ENCODE measurements around the gene FMN2. TPM values are rescaled to one million over a fixed set of nuclear protein-coding genes. Genes with fewer than 3 reads are reported as not detected.

FMN2 gene
- total RNA-seq, 4 donors from 2014 or later: 0.54 to 5.1 (median 1.2) TPM

DNA sequence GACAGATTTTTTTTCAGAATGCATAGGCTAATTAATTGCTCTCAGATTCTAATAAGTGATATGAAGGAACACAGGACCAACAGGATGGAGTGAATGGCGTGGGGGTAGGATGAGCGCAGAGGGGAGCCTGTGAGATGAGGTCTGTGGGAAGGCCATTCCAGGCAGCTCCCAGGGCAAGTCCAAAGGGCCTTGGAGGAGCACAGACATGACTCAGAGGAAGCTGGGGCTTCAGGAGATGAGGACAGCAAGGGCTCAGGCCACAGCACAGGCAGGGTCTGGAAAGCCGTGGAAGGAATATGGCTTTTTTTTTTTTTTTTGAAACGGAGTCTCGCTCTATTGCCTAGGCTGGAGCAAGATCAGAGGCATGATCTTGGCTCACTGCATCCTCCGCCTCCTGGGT lies 35.1 kb downstream of the FMN2 start:
- Histone ChIP-seq H3K4me3 (no peak overlapping the region), H3K36me3 (no peaks in the 10 kb centered on the region), H3K27me3 (no peaks in the 10 kb centered on the region), H3K9me3 (no peaks in the 10 kb centered on the region), H3K27ac (no peak overlapping the region), H3K4me1 (no peaks in the 10 kb centered on the region)
- no peak for DNase-seq
- TF ChIP-seq POLR2A (IDR thresholded peaks at IDR 0.05): no peak
- TF ChIP-seq, protein P1, sequence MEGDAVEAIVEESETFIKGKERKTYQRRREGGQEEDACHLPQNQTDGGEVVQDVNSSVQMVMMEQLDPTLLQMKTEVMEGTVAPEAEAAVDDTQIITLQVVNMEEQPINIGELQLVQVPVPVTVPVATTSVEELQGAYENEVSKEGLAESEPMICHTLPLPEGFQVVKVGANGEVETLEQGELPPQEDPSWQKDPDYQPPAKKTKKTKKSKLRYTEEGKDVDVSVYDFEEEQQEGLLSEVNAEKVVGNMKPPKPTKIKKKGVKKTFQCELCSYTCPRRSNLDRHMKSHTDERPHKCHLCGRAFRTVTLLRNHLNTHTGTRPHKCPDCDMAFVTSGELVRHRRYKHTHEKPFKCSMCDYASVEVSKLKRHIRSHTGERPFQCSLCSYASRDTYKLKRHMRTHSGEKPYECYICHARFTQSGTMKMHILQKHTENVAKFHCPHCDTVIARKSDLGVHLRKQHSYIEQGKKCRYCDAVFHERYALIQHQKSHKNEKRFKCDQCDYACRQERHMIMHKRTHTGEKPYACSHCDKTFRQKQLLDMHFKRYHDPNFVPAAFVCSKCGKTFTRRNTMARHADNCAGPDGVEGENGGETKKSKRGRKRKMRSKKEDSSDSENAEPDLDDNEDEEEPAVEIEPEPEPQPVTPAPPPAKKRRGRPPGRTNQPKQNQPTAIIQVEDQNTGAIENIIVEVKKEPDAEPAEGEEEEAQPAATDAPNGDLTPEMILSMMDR (IDR thresholded peaks at IDR 0.05): no peak

DNA sequence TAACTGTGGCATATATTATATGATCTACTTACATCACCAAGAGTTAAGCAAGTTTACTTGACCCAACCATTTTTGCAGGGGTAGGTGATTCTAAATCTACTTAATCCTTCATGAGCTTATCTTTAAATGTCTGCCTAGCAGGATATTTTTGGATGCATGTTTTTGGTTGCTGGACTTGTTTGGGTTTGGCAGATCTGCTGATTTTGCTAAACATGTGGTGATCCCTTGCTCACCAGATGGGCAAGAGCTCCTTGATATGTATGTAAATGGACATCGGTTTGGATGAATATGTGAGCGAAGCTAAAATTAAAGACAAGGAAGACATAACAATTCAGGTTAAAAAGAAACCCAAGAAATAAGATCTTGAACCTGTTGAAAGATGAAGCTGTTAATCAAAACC lies 36.7 kb downstream of the FMN2 start:
- Histone ChIP-seq H3K9me3 (no peaks in the 10 kb centered on the region), H3K36me3 (no peaks in the 10 kb centered on the region), H3K27ac (no peak overlapping the region), H3K27me3 (no peaks in the 10 kb centered on the region), H3K4me3 (no peak overlapping the region), H3K4me1 (no peaks in the 10 kb centered on the region)
- no peak for TF ChIP-seq POLR2A (IDR thresholded peaks at IDR 0.05)
- TF ChIP-seq, protein P1 (IDR thresholded peaks at IDR 0.05): no peak
- DNase-seq: no peak

DNA sequence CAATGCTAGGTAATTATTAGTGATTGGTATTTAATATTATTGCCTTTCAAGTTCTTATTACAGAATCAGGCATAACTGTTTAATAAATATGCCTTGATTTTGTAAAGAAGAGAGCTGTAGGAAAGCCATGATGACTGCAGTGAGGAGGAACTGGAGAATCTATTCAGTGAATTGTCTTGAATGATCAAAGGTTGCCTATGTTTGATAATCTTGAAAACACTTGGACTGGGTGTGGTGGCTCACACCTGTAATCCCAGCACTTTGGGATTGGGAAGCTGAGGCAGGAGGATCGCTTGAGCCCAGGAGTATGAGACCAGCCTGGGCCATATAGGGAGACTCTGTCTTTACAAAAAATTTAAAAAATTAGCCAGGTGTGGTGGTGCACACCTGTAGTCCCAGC lies 42.4 kb downstream of the FMN2 start:
- H3K4me1 ChIP-seq: no peaks in the 10 kb centered on the region
- H3K27ac ChIP-seq: no peak overlapping the region
- no peaks in the 10 kb centered on the region for H3K27me3 ChIP-seq
- H3K4me3 ChIP-seq: no peak overlapping the region
- no peaks in the 10 kb centered on the region for H3K9me3 ChIP-seq
- H3K36me3 ChIP-seq: no peaks in the 10 kb centered on the region
- TF ChIP-seq, protein P1 (IDR thresholded peaks at IDR 0.05): no peak
- no peak for TF ChIP-seq POLR2A (IDR thresholded peaks at IDR 0.05)
- DNase-seq: no peak

DNA sequence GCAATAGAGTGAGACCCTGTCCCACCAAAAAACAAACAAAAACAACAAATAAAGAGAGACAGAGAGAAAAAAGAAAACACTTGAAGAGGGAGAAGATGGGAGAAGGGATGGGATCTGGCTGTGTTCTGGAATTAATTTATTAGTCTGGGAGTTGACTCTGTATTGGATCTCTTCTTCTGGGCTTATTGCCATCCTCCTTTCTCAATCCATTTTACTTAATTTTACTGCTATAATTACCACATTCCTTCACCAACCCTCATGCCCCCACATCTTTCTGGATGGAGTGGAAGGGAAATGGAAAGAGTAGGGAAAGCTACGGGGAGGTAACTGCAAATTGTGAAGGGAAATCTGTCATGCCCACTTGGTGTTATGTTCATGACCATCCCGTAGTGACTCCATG lies 42.9 kb downstream of the FMN2 start:
- Histone ChIP-seq H3K4me1 (no peaks in the 10 kb centered on the region), H3K4me3 (no peak overlapping the region), H3K27ac (no peak overlapping the region), H3K36me3 (no peaks in the 10 kb centered on the region), H3K9me3 (no peaks in the 10 kb centered on the region), H3K27me3 (no peaks in the 10 kb centered on the region)
- no peak for TF ChIP-seq POLR2A (IDR thresholded peaks at IDR 0.05)
- TF ChIP-seq, protein P1 (IDR thresholded peaks at IDR 0.05): no peak
- no peak for DNase-seq

DNA sequence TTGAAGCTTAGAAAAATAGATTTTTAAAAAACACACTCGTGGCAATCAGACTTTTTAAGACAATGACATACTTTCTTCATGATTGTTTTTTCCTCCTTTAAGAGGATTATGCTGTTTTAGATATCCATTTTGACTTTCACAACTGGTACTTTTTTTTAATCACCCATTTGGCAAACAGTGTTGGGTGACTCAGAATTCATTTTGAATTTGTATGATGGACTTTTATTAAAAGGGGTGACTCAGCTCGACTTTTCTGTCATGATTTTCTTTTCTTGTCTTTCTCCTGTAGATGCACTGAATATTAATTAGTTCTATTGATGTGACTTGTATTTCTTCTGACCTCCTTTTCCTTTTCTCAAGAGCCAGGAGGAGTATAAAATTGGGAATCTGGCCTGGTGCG lies 44.7 kb downstream of the FMN2 start:
- no peak for DNase-seq
- TF ChIP-seq, protein P1 (IDR thresholded peaks at IDR 0.05): no peak
- no peak for TF ChIP-seq POLR2A (IDR thresholded peaks at IDR 0.05)
- H3K9me3 ChIP-seq: no peaks in the 10 kb centered on the region
- H3K36me3 ChIP-seq: no peaks in the 10 kb centered on the region
- no peak overlapping the region for H3K4me3 ChIP-seq
- no peaks in the 10 kb centered on the region for H3K27me3 ChIP-seq
- no peak overlapping the region for H3K27ac ChIP-seq
- H3K4me1 ChIP-seq: no peaks in the 10 kb centered on the region

DNA sequence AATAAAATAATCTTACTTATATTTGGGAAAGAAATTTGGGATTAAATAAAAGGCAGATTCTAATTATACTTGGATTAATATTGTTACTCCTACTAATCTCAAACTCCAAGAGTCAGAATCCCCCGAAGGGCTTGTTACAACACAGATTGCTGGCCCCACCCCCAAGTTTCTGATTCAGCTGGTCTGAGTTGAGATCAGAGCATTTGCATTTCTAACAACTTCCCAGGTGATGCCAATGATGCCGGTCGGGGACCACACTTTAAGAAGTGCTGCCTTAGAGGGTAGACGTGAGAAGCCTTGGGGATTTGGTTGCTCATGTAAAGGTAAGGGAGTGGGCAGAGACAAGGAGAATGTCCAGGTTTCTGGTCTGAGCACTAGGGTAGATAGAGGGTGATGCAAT lies 47.2 kb downstream of the FMN2 start:
- H3K27me3 ChIP-seq: no peaks in the 10 kb centered on the region
- H3K4me3 ChIP-seq: no peak overlapping the region
- no peak for TF ChIP-seq POLR2A (IDR thresholded peaks at IDR 0.05)
- TF ChIP-seq, protein P1 (IDR thresholded peaks at IDR 0.05): no peak
- H3K4me1 ChIP-seq: no peaks in the 10 kb centered on the region
- H3K36me3 ChIP-seq: no peaks in the 10 kb centered on the region
- H3K27ac ChIP-seq: no peak overlapping the region
- no peaks in the 10 kb centered on the region for H3K9me3 ChIP-seq
- DNase-seq: no peak

Measured in Peyer's patch (tissue), 4 donors.